Nephron progenitor cell (in vitro differentiated cells): ENCODE results near the gene MMP14.

Experiments
- DNase-seq: peaks from one replicate; pipeline ENCODE4 v3.0.0; 2021
- H3K27ac Mint-ChIP-seq: 2 replicates; pipeline ENCODE4 v1.8.0; 2021; ENCODE audit warnings: mild to moderate bottlenecking, moderate library complexity, mixed read lengths
- H3K27me3 Mint-ChIP-seq: 2 replicates; pipeline ENCODE4 v1.8.0; 2021; ENCODE audit warnings: mild to moderate bottlenecking, low read depth, mixed read lengths; ENCODE audit not compliant: poor library complexity
- H3K36me3 Mint-ChIP-seq: 2 replicates; pipeline ENCODE4 v1.8.0; 2021; ENCODE audit warnings: low read depth, mixed read lengths
- H3K4me1 Mint-ChIP-seq: 2 replicates; pipeline ENCODE4 v1.8.0; 2021; ENCODE audit warnings: mixed read lengths
- H3K4me3 Mint-ChIP-seq: 2 replicates; pipeline ENCODE4 v1.8.0; 2021; ENCODE audit warnings: mild to moderate bottlenecking, moderate library complexity, mixed read lengths
- H3K9me3 Mint-ChIP-seq: 2 replicates; pipeline ENCODE4 v1.8.0; 2021; ENCODE audit warnings: mild to moderate bottlenecking, moderate library complexity, mixed read lengths
- TF ChIP-seq, protein P1 (sequence below): fragments of 200-600 bp; sonication (generic); IDR thresholded peaks from 2 replicates; pipeline ENCODE4 v1.5.0; 2021; ENCODE audit warnings: antibody characterized with exemption

The MMP14 gene

GRCh38 chr14:22845821-22846625 lies 9.6 kb downstream of the MMP14 start:
- peak overlapping the region; percentile 91 for H3K27ac Mint-ChIP-seq
- H3K4me3 Mint-ChIP-seq, result no peak overlapping the region
- DNase-seq, result no peak
- no peaks in the 10 kb centered on the region for H3K27me3 Mint-ChIP-seq
- no peaks in the 10 kb centered on the region for H3K9me3 Mint-ChIP-seq
- TF ChIP-seq, protein P1, sequence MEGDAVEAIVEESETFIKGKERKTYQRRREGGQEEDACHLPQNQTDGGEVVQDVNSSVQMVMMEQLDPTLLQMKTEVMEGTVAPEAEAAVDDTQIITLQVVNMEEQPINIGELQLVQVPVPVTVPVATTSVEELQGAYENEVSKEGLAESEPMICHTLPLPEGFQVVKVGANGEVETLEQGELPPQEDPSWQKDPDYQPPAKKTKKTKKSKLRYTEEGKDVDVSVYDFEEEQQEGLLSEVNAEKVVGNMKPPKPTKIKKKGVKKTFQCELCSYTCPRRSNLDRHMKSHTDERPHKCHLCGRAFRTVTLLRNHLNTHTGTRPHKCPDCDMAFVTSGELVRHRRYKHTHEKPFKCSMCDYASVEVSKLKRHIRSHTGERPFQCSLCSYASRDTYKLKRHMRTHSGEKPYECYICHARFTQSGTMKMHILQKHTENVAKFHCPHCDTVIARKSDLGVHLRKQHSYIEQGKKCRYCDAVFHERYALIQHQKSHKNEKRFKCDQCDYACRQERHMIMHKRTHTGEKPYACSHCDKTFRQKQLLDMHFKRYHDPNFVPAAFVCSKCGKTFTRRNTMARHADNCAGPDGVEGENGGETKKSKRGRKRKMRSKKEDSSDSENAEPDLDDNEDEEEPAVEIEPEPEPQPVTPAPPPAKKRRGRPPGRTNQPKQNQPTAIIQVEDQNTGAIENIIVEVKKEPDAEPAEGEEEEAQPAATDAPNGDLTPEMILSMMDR, result no peak
- H3K4me1 Mint-ChIP-seq, result peaks cover 50% of the 10 kb centered on the region
- peaks cover 50% of the 10 kb centered on the region for H3K36me3 Mint-ChIP-seq

DNA sequence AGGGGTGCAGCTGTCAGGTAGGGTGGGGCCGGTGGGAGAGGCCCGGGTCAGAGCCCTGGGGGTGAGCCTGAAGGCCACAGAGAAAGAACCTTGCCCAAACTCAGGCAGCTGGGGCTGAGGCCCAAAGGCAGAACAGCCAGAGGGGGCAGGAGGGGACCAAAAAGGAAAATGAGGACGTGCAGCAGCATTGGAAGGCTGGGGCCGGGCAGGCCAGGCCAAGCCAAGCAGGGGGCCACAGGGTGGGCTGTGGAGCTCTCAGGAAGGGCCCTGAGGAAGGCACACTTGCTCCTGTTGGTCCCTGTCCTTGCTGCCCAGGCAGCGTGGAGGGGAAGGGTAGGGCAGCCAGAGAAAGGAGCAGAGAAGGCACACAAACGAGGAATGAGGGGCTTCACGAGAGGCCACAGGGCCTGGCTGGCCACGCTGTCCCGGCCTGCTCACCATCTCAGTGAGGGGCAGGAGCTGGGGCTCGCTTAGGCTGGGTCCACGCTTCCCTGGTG lies 10.5 kb downstream of the MMP14 start:
- H3K27me3 Mint-ChIP-seq, result no peaks in the 10 kb centered on the region
- TF ChIP-seq, protein P1, result no peak
- DNase-seq, result no peak
- peaks cover 44% of the 10 kb centered on the region for H3K36me3 Mint-ChIP-seq
- H3K27ac Mint-ChIP-seq, result peak overlapping the region; percentile 90
- H3K9me3 Mint-ChIP-seq, result no peaks in the 10 kb centered on the region
- H3K4me3 Mint-ChIP-seq, result no peak overlapping the region
- H3K4me1 Mint-ChIP-seq, result peaks cover 50% of the 10 kb centered on the region

DNA sequence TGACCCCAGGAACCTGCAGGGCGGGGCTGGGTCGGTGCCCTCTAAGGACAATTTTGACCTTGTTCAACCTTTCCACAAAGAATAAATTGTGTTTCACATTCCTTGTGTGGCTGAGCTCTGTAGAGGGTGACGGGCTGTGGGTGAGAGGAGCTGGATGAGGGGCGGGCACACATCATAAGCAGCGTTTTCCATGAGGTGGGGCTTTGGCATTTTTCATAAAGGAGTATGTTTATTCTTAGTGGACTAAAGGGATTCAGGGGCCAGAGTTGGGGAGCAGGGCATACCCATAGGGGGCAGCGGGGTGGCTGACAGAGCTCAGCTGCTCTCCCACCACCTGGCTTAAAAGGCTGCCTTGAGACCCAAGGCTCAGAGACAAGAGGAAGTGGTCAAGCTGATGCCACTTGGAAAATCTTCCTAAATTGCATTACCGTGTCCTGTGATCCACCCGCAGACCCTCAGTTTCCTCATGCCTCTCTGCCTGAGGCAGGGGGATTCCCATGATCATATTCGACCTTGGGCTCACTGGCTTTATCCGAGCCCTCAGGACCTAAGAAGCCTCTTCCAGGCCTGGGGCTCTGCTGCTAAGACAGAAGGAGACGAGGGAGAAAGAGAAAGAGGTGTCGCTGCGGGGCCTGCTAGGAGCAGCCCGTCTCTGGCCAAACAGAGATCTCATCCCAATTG lies 11.4 kb downstream of the MMP14 start:
- TF ChIP-seq, protein P1, result no peak
- DNase-seq, result no peak
- peaks cover 53% of the 10 kb centered on the region for H3K4me1 Mint-ChIP-seq
- peak overlapping the region; percentile 47 for H3K4me3 Mint-ChIP-seq
- H3K27me3 Mint-ChIP-seq, result no peaks in the 10 kb centered on the region
- peak overlapping the region; percentile 99 for H3K27ac Mint-ChIP-seq
- H3K9me3 Mint-ChIP-seq, result no peaks in the 10 kb centered on the region
- H3K36me3 Mint-ChIP-seq, result peaks cover 35% of the 10 kb centered on the region

- peak overlapping the region; percentile 99 for H3K27ac Mint-ChIP-seq
- peak; percentile 54 for DNase-seq
- no peaks in the 10 kb centered on the region for H3K27me3 Mint-ChIP-seq
- TF ChIP-seq, protein P1, result no peak
- peaks cover 27% of the 10 kb centered on the region for H3K36me3 Mint-ChIP-seq
- peak overlapping the region; percentile 47 for H3K4me3 Mint-ChIP-seq
- H3K9me3 Mint-ChIP-seq, result no peaks in the 10 kb centered on the region
- peaks cover 59% of the 10 kb centered on the region for H3K4me1 Mint-ChIP-seq
Measured at GRCh38 chr14:22848351-22849164, 12.2 kb downstream of the MMP14 start.

DNA sequence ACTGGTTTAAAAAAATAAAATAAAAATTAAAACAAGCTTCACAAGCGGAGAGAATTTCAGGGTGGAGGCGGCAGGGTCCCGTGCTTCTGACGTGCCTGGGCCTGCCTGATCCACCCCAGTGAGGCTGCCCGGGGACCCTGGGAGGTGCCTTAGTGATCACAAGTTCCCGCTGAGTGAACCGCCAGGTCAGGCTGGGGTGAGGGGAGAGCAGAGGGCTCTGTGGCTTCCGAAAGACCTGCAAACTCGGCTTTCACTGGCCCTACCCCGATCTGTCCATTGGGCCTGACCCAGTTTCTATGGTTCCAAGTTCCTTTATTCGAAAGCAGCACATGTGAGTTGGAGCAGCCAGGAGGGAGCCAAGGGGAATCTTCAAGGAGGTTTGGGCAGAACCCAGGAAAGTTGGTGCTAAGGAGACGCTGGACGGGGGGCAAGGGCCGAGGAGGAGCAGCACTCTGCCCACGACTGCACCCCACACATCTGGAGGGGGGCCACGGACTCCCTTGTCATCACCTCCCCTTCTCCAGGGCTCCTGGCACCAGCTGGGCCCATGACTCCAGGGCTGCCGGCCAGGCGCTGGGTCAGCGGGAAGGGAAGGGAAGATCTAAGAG lies 12.9 kb downstream of the MMP14 start:
- DNase-seq, result no peak
- Mint-ChIP-seq H3K36me3 (peaks cover 19% of the 10 kb centered on the region), H3K9me3 (no peaks in the 10 kb centered on the region), H3K4me3 (peak overlapping the region; percentile 47), H3K27ac (peak overlapping the region; percentile 99), H3K27me3 (no peaks in the 10 kb centered on the region), H3K4me1 (peaks cover 59% of the 10 kb centered on the region)
- TF ChIP-seq, protein P1, result no peak
